K562 (cell line): Measurements from ENCODE around the gene DNAJB1. TPM values are rescaled to one million over a fixed set of nuclear protein-coding genes. Genes with fewer than 3 reads are reported as not detected.

Source experiments
- ATAC-seq: fragments of 200-7000 bp; cut with Tn5 transposase; 3 replicates; pipeline ENCODE4 v1.9.1; 2020; ENCODE audit warnings: moderate library complexity
- BruUV-seq: library from RNA; stranded (reverse); fragments of 400-500 nt; replicated peaks from 2 replicates; lab custom pipeline; 2021; lab: Mats Ljungman, UMichigan
- CTCF ChIA-PET: fragments of 300-600 bp; formaldehyde crosslinking; extraction: SDS; loops from one replicate; lab custom pipeline; 2021; ENCODE audit warnings: low intra/inter-chr PET ratio; lab: Yijun Ruan, JAX
- POLR2A ChIA-PET: fragments of 300-600, 350-650 bp; sonication (Branson Sonifier 250); formaldehyde crosslinking; extraction: SDS; loops from one replicate; lab custom pipeline; 2021; ENCODE audit warnings: antibody characterized with exemption, inconsistent platforms; lab: Yijun Ruan, JAX
- DNase-seq, 4 experiments: peaks; one replicate each; pipeline versions ENCODE4 v3.0.0 to v3.0.0-alpha.2; 2011 to 2018; ENCODE audit warnings: low spot score in 3 of 4, mixed read lengths in 3 of 4; ENCODE audit errors: extremely low read depth in 1 of 4
- FAIRE-seq: peaks from 2 replicates; lab custom pipeline; 2011; peaks lifted over from hg19 to GRCh38; lab: Jason Lieb, UNC
- H2AFZ ChIP-seq: 2 replicates; pipeline ENCODE4 v1.6.0; 2011; ENCODE audit warnings: low read depth, low read length, control low read depth, inconsistent platforms
- H3K27ac ChIP-seq: fragments of 200-600 bp; 3 replicates; pipeline ENCODE4 v1.8.0; 2011; ENCODE audit warnings: low read depth, mild to moderate bottlenecking, control low read depth, inconsistent platforms, low read length, moderate library complexity, mixed read lengths; ENCODE audit errors: extremely low read depth
- H3K27me3 ChIP-seq, 2 experiments: fragments of 300-600 bp in 1 of 2; 2 replicates in 1 of 2; 3 replicates in 1 of 2; pipeline versions ENCODE4 v1.6.0 to v1.8.0; 2011; ENCODE audit warnings: inconsistent platforms in 2 of 2, low read length in 2 of 2, mild to moderate bottlenecking in 1 of 2, mixed read lengths in 1 of 2, moderate library complexity in 1 of 2; ENCODE audit not compliant: control insufficient read depth in 2 of 2, insufficient read depth in 2 of 2
- H3K36me3 ChIP-seq: fragments of 300-600 bp; 3 replicates; pipeline ENCODE4 v1.8.0; 2011; ENCODE audit warnings: mild to moderate bottlenecking, low read length, inconsistent platforms; ENCODE audit not compliant: control insufficient read depth, insufficient read depth
- H3K4me1 ChIP-seq, 2 experiments: fragments of 200-600 bp in 1 of 2; replicated peaks in 1 of 2; 2 replicates in 1 of 2; 3 replicates in 1 of 2; pipeline versions ENCODE4 v1.5.1 to v1.8.0; 2011; ENCODE audit warnings: inconsistent platforms in 2 of 2, low read length in 2 of 2, mild to moderate bottlenecking in 1 of 2, mixed read lengths in 1 of 2, moderate library complexity in 1 of 2; ENCODE audit not compliant: control insufficient read depth in 2 of 2, insufficient read depth in 2 of 2
- H3K4me2 ChIP-seq: 2 replicates; pipeline ENCODE4 v1.6.1; 2011; ENCODE audit warnings: low read length, control low read depth, inconsistent platforms, mixed read lengths; ENCODE audit not compliant: insufficient read depth
- H3K4me3 ChIP-seq: fragments of 200-600 bp; sonication (generic), shearing (Covaris generic); 2 replicates; pipeline ENCODE4 v1.5.1; 2016; ENCODE audit warnings: control low read depth, inconsistent platforms
- H3K79me2 ChIP-seq: fragments of 200-600 bp; 3 replicates; pipeline ENCODE4 v1.8.0; 2011; ENCODE audit warnings: low read length, inconsistent platforms; ENCODE audit not compliant: control insufficient read depth, insufficient read depth
- H3K9ac ChIP-seq, 2 experiments: 2 replicates each; pipeline versions ENCODE4 v1.6.0 to v1.6.1; 2011; ENCODE audit warnings: low read depth in 2 of 2, low read length in 2 of 2, control low read depth in 1 of 2, inconsistent platforms in 1 of 2, mild to moderate bottlenecking in 1 of 2, mixed read lengths in 1 of 2; ENCODE audit not compliant: insufficient read depth in 1 of 2
- H3K9me1 ChIP-seq: one replicate; pipeline ENCODE4 v1.6.0; 2011; ENCODE audit warnings: inconsistent platforms, mild to moderate bottlenecking, low read length, moderate library complexity; ENCODE audit not compliant: control insufficient read depth, insufficient read depth
- H3K9me3 ChIP-seq: replicated peaks from 2 replicates; pipeline ENCODE4 v1.5.1; 2011; ENCODE audit warnings: low read depth, low read length, inconsistent platforms; ENCODE audit not compliant: control insufficient read depth, insufficient read depth
- H4K20me1 ChIP-seq: replicated peaks from 2 replicates; pipeline ENCODE4 v1.6.1; 2011; ENCODE audit warnings: low read length, inconsistent platforms, mixed read lengths; ENCODE audit not compliant: control insufficient read depth, insufficient read depth
- ADNP ChIP-seq: fragments of 200-800 bp; sonication (Bioruptor generic); IDR thresholded peaks from 2 replicates; pipeline ENCODE4 v1.6.1; 2016; ENCODE audit warnings: missing genetic modification characterization, missing compliant biosample characterization
- ARID1B ChIP-seq: fragments of 450-650 bp; IDR thresholded peaks from 2 replicates; pipeline ENCODE4 v1.6.1; 2016; ENCODE audit warnings: antibody characterized with exemption, mild to moderate bottlenecking, inconsistent platforms
- ATF7 ChIP-seq: fragments of 450-650 bp; IDR thresholded peaks from 2 replicates; pipeline ENCODE4 v1.7.1; 2014; ENCODE audit warnings: mild to moderate bottlenecking, moderate library complexity
- BRF2 ChIP-seq: IDR thresholded peaks from 3 replicates; pipeline ENCODE4 v1.6.1; 2011; ENCODE audit warnings: borderline replicate concordance, mild to moderate bottlenecking; ENCODE audit not compliant: insufficient read length, insufficient read depth
- CBFA2T3 ChIP-seq: fragments of 450-650 bp; IDR thresholded peaks from 2 replicates; pipeline ENCODE4 v1.6.1; 2017
- MAFK ChIP-seq: IDR thresholded peaks from 2 replicates; pipeline ENCODE4 v1.6.1; 2011; ENCODE audit warnings: low read length, improper control_type of control experiment
- MTA3 ChIP-seq: fragments of 450-650 bp; formaldehyde crosslinking; IDR thresholded peaks from 2 replicates; pipeline ENCODE4 v1.6.1; 2017; ENCODE audit warnings: mild to moderate bottlenecking, borderline replicate concordance
- RBFOX2 ChIP-seq: fragments of 200-400 bp; formaldehyde crosslinking; IDR thresholded peaks from 2 replicates; pipeline ENCODE4 v1.6.1; 2017; ENCODE audit warnings: low read depth, mild to moderate bottlenecking, low read length, moderate library complexity
- RFX1 ChIP-seq: fragments of 450-650 bp; IDR thresholded peaks from 2 replicates; pipeline ENCODE4 v1.6.1; 2016; ENCODE audit warnings: mild to moderate bottlenecking, moderate library complexity
- SPI1 ChIP-seq: IDR thresholded peaks from 2 replicates; pipeline ENCODE4 v1.6.1; 2011; ENCODE audit warnings: low read depth, low read length, control low read depth, borderline replicate concordance
- ZBTB7A ChIP-seq: IDR thresholded peaks from 2 replicates; pipeline ENCODE4 v1.6.1; 2011; ENCODE audit warnings: low read depth, mild to moderate bottlenecking, low read length, moderate library complexity, borderline replicate concordance; ENCODE audit not compliant: control insufficient read depth
- ZNF217 ChIP-seq: sonication (generic); formaldehyde crosslinking; IDR thresholded peaks from 2 replicates; pipeline ENCODE4 v1.8.0; 2022; ENCODE audit warnings: mild to moderate bottlenecking, missing genetic modification reagents
- ZNF561 ChIP-seq: fragments of 450-650 bp; formaldehyde crosslinking; conservative IDR thresholded peaks from 2 replicates; pipeline ENCODE4 v1.4.0; 2020; ENCODE audit warnings: mild to moderate bottlenecking, moderate library complexity
- WGBS: fragments of 100-300 bp; shearing (Covaris generic); methylation state at CpG from one replicate; pipeline ENCODE4 v1.1.6; 2016; ENCODE audit warnings: low coverage, mixed read lengths; ENCODE audit not compliant: insufficient coverage; ENCODE audit errors: missing lambda C conversion rate; 5-methylcytosine and 5-hydroxymethylcytosine counted together
- in situ Hi-C: fragments of 300-500 bp; cut with MboI; formaldehyde crosslinking; loops from 4 replicates; pipeline ENCODE4 v1.15.0; 2018; ENCODE audit warnings: inconsistent platforms, mixed read lengths
- intact Hi-C: fragments of 100-400 bp; cut with micrococcal nuclease; formaldehyde crosslinking; loops from 2 replicates; pipeline ENCODE4 v1.14.2; 2022
- polyA plus RNA-seq, 8 experiments: library from polyadenylated mRNA; depleted of rRNA in 4 of 8; stranded (reverse) in 5 of 8; unstranded in 3 of 8; fragments of >200 nt; fragmentation: Nextera tagmentation in 2 of 8; fragmentation: Illumina TruSeq in 1 of 8; extraction: Ambion mirVana in 2 of 8; extraction: Trizol in 1 of 8; gene quantifications; 2 replicates each; pipeline versions ENCODE4 v1.2.1 to v1.2.3, GENCODE V29; 2011 to 2014; ENCODE audit warnings: inconsistent platforms in 1 of 8, missing spikeins in 1 of 8
- total RNA-seq, 7 experiments: library from RNA; depleted of rRNA in 6 of 7; stranded (reverse); fragments of >200 nt in 6 of 7; fragmentation: Illumina TruSeq in 2 of 7; extraction: Trizol in 2 of 7; gene quantifications; 2 replicates each; pipeline versions ENCODE4 v1.2.1 to v1.2.3, GENCODE V29; 2011 to 2021; ENCODE audit warnings: low replicate concordance in 1 of 7
- TF ChIP-seq, protein P1 (sequence below), 2 experiments: fragments of 450-650 bp; conservative IDR thresholded peaks; 2 replicates each; pipeline ENCODE4 v1.6.1; 2017; ENCODE audit warnings: mild to moderate bottlenecking in 2 of 2, moderate library complexity in 2 of 2
- TF ChIP-seq, protein P2 (sequence below): fragments of 200-800 bp; sonication (Bioruptor generic); IDR thresholded peaks from 2 replicates; pipeline ENCODE4 v1.6.1; 2016; ENCODE audit warnings: missing genetic modification characterization, missing compliant biosample characterization

DNAJB1 gene
- total and polyA plus RNA-seq, 9 of the 15 experiments (the other 6 are each of a cell fraction or from before 2014, with no cell fraction given), result 13.2 to 113 (median 62.1) TPM

- Histone ChIP-seq H2AFZ (no peak overlapping the region), H3K4me3 (peak overlapping the region; percentile 98), H3K9me1 (no peaks in the 10 kb centered on the region), H4K20me1 (peaks cover 26% of the 10 kb centered on the region), H3K79me2 (peaks cover 45% of the 10 kb centered on the region), H3K27me3 (no peaks in the 10 kb centered on the region), H3K36me3 (peaks cover 38% of the 10 kb centered on the region), H3K9ac (peak overlapping the region; percentile 96 to 100), H3K4me2 (peak overlapping the region; percentile 99), H3K9me3 (no peaks in the 10 kb centered on the region), H3K27ac (peak overlapping the region; percentile 35; the same call in 1 of the 3 replicates), H3K4me1 (peaks cover 47 to 55% of the 10 kb centered on the region in 2 experiments)
- ATAC-seq (no peak), DNase-seq (no peak), FAIRE-seq (no peak)
- no TSS peak for BruUV-seq
- in situ Hi-C loops, result no loop called here
- CTCF ChIA-PET, result interaction anchor here (0.7 kb wide), 1 partner anchor 10 kb away, joined by 3 read pairs; no protein-coding TSS in a partner anchor
- intact Hi-C loops, result loop anchor here (5.0 kb wide), 1 partner anchor 36 kb away; no protein-coding TSS in a partner anchor
- POLR2A ChIA-PET, result interaction anchor here (0.6 to 6.3 kb wide), 8 partner anchors 10 to 443 kb away, joined by 3 to 70 read pairs (median 4); partner anchors contain the start of gene GIPC1
- 7% methylated on average over 15 of the region's 15 CpGs for WGBS
- TF ChIP-seq ZNF561 (CRISPR knock-in tag) (no peak), RBFOX2 (peak; percentile 67; the same call in 1 of the 2 replicates), ZNF217 (CRISPR knock-in tag) (no peak), MAFK (no peak), ZBTB7A (no peak), CBFA2T3 (0 out of 2 replicates have a peak, but pooled peaks have one; percentile 7), ARID1B (no peak), ATF7 (no peak), MTA3 (peak; percentile 27; the same call in 1 of the 2 replicates), RFX1 (no peak), BRF2 (no peak), ADNP (tag) (no peak), SPI1 (no peak)
- TF ChIP-seq, protein P1, sequence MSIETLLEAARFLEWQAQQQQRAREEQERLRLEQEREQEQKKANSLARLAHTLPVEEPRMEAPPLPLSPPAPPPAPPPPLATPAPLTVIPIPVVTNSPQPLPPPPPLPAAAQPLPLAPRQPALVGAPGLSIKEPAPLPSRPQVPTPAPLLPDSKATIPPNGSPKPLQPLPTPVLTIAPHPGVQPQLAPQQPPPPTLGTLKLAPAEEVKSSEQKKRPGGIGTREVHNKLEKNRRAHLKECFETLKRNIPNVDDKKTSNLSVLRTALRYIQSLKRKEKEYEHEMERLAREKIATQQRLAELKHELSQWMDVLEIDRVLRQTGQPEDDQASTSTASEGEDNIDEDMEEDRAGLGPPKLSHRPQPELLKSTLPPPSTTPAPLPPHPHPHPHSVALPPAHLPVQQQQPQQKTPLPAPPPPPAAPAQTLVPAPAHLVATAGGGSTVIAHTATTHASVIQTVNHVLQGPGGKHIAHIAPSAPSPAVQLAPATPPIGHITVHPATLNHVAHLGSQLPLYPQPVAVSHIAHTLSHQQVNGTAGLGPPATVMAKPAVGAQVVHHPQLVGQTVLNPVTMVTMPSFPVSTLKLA (conservative IDR thresholded peaks at IDR 0.05), result no peak
- TF ChIP-seq, protein P2, sequence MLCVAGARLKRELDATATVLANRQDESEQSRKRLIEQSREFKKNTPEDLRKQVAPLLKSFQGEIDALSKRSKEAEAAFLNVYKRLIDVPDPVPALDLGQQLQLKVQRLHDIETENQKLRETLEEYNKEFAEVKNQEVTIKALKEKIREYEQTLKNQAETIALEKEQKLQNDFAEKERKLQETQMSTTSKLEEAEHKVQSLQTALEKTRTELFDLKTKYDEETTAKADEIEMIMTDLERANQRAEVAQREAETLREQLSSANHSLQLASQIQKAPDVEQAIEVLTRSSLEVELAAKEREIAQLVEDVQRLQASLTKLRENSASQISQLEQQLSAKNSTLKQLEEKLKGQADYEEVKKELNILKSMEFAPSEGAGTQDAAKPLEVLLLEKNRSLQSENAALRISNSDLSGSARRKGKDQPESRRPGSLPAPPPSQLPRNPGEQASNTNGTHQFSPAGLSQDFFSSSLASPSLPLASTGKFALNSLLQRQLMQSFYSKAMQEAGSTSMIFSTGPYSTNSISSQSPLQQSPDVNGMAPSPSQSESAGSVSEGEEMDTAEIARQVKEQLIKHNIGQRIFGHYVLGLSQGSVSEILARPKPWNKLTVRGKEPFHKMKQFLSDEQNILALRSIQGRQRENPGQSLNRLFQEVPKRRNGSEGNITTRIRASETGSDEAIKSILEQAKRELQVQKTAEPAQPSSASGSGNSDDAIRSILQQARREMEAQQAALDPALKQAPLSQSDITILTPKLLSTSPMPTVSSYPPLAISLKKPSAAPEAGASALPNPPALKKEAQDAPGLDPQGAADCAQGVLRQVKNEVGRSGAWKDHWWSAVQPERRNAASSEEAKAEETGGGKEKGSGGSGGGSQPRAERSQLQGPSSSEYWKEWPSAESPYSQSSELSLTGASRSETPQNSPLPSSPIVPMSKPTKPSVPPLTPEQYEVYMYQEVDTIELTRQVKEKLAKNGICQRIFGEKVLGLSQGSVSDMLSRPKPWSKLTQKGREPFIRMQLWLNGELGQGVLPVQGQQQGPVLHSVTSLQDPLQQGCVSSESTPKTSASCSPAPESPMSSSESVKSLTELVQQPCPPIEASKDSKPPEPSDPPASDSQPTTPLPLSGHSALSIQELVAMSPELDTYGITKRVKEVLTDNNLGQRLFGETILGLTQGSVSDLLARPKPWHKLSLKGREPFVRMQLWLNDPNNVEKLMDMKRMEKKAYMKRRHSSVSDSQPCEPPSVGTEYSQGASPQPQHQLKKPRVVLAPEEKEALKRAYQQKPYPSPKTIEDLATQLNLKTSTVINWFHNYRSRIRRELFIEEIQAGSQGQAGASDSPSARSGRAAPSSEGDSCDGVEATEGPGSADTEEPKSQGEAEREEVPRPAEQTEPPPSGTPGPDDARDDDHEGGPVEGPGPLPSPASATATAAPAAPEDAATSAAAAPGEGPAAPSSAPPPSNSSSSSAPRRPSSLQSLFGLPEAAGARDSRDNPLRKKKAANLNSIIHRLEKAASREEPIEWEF (CRISPR knock-in tag), result no peak
These were observed 2.1 kb downstream of the DNAJB1 start for GRCh38 chr19:14516048-14516534.
